Epithelial cell of esophagus (primary cell): ENCODE measurements around the gene CPNE5.
A peak's percentile ranks its signal among the peaks of the same experiment; 100 is the strongest.

Source experiments
- DNase-seq: peaks from one replicate; pipeline ENCODE4 v3.0.0; 2010; ENCODE audit warnings: low read depth
- H3K4me3 ChIP-seq: 2 replicates; pipeline ENCODE4 v1.5.1; 2011; ENCODE audit warnings: mild to moderate bottlenecking, low read length, control low read depth
- TF ChIP-seq, protein P1 (sequence below): IDR thresholded peaks from 2 replicates; pipeline ENCODE4 v1.5.1; 2011; ENCODE audit warnings: low read depth, mild to moderate bottlenecking, low read length, control low read depth, inconsistent platforms; ENCODE audit not compliant: insufficient read depth; ENCODE audit errors: missing control alignments

The CPNE5 gene

DNA sequence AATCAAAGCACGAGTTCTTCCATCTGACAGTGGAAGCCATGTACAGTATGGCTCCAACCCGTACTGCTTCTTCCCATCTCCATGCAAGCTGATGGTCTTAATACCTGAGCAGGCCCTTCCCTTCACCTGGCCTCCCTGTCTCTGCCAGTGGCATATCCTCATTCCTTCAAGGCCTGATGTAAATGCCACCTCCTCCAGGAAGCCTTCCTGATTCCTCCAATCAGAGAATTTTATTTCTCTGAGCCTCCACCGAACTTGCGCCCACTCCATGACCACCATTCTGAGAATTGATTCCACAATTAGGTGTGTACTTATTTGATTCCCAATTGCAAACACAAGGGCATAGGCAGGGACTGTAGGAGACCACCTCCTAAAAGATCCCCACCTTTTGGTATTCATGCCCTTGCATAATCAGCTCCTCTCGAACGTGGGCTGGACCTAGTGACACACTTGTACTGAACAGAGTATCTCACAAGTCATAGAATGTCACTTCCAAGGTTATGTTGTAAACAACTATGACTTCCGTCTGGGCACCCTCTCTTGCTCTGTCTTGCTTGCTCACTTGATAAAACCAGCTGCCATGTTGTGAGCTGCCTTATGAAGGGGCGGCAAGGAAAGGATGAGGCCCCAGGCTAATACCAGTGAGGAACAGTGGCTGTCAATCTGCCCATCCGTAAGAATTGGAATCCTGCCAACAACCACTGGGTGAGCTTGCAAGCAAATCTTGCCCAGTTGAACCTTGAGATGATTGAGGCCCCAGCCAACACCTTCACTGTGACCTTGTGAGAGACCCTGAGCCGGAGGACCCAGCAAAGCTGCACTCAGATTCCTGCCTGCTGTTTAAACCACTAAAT is 38.8 kb downstream of the CPNE5 start:
- TF ChIP-seq, protein P1, sequence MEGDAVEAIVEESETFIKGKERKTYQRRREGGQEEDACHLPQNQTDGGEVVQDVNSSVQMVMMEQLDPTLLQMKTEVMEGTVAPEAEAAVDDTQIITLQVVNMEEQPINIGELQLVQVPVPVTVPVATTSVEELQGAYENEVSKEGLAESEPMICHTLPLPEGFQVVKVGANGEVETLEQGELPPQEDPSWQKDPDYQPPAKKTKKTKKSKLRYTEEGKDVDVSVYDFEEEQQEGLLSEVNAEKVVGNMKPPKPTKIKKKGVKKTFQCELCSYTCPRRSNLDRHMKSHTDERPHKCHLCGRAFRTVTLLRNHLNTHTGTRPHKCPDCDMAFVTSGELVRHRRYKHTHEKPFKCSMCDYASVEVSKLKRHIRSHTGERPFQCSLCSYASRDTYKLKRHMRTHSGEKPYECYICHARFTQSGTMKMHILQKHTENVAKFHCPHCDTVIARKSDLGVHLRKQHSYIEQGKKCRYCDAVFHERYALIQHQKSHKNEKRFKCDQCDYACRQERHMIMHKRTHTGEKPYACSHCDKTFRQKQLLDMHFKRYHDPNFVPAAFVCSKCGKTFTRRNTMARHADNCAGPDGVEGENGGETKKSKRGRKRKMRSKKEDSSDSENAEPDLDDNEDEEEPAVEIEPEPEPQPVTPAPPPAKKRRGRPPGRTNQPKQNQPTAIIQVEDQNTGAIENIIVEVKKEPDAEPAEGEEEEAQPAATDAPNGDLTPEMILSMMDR = no peak
- DNase-seq = peak; percentile 6

GRCh38 chr6:36798852-36799251 is 40.4 kb downstream of the CPNE5 start:
- no peak overlapping the region for H3K4me3 ChIP-seq
- TF ChIP-seq, protein P1 = no peak
- DNase-seq = no peak

More for the DNA sequence above, 38.8 kb downstream of the CPNE5 start:
- H3K4me3 ChIP-seq = no peak overlapping the region

- TF ChIP-seq, protein P1 = no peak
- no peak overlapping the region for H3K4me3 ChIP-seq
- no peak for DNase-seq
These were observed 41.6 kb downstream of the CPNE5 start for GRCh38 chr6:36797653-36798052.

DNA sequence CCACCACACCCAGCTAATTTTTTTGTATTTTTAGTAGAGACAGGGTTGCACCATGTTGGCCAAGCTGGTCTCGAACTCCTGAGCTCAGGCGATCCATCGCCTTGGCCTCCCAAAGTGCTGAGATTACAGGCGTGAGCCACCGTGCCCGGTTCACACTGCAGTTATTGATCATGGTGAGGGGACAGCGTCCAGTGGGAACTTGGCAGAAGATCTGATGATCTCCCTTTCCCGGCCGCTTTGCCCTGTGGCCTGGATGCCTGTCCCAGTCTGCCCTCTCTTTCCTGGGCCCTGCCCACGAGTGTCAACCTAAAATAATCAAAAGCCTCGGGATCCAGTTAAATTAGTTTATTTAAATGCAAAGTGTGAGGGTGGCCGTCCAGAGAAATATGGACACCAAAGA is 42.2 kb downstream of the CPNE5 start:
- no peak overlapping the region for H3K4me3 ChIP-seq
- no peak for DNase-seq
- TF ChIP-seq, protein P1 = no peak

GRCh38 chr6:36794713-36795065 is 44.6 kb downstream of the CPNE5 start:
- TF ChIP-seq, protein P1 = no peak
- no peak for DNase-seq
- no peak overlapping the region for H3K4me3 ChIP-seq

DNA sequence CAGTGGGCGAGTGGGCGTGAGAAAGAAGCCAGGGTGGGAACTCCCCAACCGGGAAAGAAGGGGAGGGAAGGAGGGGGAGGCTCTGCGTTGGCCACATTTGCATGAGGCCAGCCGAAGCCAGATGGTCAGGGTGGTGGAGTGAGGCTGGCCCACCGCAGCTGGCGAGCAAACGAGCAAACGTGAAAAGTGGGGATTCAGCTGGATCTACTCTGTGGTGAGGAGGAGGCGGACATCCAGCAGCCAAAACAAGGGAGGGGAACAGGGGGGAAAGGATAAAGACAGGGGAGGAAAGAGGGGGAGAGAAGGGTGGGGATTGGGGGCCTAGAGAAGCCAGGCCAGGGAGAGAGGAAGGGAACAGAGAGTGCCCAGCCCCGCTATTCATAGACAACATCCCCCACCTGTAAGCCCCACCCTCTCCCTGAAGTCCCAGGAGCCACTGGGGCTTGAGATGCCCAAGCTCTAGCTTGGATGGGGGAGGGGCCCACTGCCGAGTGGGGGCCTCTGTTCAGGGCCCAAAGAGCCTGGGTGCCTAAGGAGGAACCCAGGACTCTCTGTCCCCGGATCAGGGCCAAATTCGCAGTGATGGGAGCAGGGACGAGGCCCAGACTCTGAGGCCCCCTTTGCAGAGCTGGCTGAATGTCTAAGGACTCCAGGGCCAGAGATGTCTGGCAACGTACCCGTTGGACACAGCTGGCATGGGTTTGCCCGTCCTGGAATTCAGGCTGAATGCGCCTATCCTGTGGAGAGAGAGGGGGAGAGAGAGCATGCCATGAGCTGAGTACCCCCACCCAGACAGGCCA is 45.1 kb downstream of the CPNE5 start:
- DNase-seq = no peak
- H3K4me3 ChIP-seq = no peak overlapping the region
- TF ChIP-seq, protein P1 = no peak
